Fibroblast of peridontal ligament (primary cell): ENCODE measurements around the gene TCN2.
"Not testable (repeated sequence)": the region's sequence is repeated elsewhere in the genome, so short reads cannot be mapped to it uniquely, and the experiment has no call there.

Source experiments
- DNase-seq: peaks from one replicate; pipeline ENCODE4 v3.0.0-alpha.2; 2010; ENCODE audit errors: extremely low read depth

TCN2 gene

DNA sequence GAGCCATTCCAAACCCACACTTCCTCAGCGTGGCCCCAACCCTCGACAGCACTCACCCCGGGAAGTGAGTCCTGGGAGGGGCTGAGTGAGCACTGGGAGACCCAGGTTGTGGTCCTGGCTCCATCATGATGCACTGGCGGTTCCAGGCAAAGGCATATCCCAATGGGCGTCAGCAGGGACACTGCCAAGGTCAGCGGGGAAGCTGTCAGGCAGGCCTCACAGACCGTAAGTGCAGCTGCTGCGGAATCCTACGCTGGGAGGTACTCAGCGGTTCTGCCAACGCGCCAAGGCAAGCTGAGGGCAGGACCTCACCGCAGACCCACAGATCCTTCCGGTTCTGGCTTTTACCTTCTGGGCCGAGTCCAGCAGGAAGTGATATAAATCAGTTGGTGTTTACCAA is 31.1 kb upstream of the TCN2 start:
- no peak for DNase-seq

DNA sequence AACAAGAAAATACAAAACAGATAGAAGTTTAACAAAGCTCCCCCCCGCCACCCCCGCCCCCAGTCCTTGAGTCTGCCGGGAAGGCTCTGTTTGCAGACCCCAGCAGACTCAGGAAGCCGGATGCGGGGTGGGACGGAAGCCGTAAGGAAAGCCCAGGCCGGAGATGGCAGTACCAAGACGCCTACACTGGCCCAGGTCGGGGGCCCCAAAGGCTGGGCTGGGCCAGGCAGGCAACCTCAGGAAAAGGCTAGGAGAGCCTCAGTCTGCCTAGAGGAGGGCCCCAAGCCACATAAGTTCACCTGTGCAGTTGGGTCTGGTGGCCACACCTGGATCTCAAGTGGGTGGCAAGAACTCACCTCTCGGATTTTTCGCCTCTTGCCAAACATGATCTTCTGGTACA is 28.5 kb upstream of the TCN2 start:
- no peak for DNase-seq

DNA sequence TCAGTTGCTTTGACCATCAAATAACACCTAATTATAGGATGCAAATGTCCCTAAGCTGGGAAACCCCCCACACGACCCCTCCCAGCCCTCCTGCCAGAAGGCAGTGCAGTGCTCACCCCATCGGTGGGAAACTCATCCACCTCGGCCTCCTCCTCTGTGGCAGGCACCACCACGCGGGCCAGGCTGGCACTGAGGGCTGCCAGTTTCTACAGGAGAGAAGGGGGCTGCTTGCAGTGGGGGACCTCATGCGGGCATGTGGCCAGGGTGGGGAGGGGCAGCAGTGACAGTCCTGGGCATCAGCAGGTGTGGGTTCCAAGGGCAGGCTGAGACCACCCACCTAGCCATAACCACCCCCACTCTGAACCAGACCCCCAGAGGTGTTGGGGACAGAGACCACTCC is 26.1 kb upstream of the TCN2 start:
- DNase-seq = no peak

DNA sequence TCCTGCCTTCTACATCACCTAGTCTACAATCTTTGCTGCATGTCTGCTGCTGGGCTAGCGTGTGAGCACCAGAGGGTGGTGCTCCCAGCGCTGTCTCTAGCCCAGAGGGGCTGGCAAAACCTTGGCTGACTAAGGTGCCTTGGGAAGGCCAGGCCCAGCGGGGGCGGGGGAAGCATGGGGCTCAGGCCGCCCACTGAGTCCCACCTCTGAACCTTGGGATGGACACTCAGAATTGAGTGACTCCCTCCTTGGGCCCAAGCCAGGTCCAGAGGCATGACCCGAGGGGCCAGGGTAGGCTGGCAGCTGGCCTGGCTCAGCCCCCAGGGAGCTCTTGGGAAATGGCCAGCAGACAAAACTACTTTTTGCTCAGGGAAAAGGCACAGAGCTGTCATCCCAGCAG is 24.9 kb upstream of the TCN2 start:
- no peak for DNase-seq

DNA sequence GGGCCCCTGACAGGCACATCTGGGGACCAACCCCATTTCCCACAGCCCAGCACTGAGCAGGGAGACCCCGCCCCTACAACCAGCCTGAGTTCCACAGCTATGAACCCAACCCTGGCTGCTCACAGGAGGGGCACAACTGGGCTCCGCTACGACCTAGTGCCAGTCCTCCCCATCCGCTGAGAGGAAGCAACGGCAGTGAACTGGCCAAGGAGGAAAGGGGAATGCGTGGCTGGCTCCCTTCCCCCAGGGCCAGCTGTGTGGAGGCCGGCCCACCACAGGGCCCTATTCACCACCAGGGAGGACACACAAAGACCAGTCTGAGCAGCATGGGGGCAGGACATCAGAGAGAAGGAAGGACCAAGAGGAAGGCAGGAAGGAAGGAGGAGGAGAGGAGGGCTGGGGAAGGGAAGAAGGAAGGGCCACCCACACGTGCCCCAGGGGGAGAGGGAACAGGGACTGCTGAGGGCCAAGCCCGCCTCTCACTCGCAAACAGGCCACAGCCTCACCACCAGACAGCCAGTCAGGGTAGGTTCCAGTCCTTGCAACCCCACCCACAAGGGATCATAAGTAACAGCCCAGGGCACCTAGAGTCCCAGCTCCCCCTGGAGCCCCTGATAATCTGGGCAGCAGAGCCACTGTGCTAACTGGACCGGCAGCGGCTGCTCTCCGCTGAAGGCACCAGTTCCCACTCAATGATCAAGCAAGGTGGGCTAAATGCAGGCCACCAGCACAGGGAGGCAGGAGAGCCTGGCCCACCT is 24.0 kb upstream of the TCN2 start:
- no peak for DNase-seq

DNA sequence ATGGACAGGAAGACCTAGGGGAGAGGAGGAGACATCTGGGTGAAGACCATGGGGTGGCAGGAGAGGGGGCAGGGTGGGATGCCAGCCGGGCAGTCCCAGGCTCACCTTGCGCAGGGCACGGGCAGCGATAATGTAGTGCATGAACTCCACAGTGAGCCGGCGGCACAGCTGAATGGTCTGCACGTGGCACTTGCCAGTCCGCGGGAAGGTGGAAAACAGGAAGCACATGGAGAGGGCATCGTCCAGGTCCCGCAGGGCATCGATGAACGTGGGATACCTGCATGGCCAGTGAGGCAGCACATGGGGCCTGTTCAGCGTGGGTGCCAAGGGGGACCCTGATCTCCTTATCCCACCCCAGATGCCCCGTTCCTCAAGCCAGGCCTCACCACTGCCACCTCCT is 22.5 kb upstream of the TCN2 start:
- no peak for DNase-seq

DNA sequence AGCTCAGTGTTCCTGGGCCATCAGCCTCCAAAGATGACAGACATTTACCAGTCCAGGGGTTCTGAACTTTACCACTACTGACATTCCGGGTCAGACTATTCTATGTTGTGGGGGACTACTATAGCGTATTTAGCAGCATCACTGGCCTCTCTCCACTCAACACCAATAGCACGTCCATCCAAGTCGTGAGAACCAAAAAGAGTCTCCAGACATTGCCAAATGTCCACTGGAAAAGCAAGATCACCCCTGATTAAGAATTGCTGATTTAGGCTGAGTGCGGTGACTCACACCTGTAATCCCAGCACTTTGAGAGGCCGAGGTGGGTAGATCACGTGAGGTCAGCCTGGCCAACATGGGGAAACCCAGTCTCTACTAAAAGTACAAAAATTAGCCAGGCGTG is 20.6 kb upstream of the TCN2 start:
- no peak for DNase-seq

DNA sequence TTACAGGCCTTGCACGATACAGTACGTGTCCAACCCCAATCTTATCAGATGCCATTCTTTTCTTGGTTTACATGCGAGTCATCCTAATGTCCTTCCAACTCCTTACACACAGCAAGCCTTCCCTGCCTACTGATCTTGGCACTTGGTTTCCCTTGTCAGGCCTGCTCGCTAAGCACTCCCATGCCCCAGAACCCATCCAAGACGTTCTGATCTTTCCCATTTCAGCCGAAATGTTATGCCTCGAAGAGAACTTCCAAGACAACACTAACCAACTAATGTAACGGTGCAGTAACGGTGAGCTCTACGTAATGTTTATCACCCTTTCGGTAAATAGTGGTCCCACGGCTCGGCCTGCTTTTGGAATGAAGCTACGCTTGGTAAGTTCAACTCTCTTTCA is 15.8 kb upstream of the TCN2 start:
- peak; percentile 39 for DNase-seq

DNA sequence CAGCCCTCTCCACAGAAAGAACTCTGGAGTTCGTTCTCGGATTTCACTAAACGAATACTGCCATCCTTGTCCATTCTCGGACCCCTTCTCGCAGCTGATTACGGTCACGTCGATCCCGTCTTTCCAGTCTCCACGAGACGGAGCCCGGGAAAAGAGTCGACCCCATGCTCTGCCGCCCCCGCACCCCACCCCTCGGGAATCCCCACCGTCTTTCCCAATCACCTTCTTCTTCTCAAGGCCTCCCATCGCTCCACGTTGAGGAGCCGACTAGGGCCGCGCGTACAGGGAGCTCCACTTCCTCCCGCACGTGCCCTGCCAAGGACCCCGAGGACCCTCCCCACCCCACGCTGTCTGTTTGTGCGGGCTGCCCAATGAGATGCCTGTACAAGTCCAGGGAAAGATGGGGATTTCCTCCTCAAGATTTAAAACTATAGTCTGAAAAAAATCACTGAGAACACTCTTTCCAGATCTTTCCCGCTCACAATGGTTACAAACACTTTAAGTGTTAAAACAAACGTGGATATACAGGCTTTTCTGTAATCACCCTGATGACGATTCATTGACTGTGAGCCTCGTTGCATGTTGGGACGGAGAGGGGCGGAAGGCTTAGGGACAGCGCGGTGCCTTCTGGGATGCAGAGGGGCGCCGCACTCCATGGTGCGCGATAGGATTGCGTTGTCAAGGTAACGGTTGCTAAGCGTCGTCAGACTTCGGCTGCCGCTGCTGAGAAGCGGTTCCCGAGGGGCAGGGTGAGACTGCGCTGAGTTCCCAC is 15.2 kb upstream of the TCN2 start, which contains the start of gene PES1:
PES1 (minus strand) TSS at position 323 of the 772 bp plus-strand sequence; CDS start at position 246, 77 bp downstream.
- DNase-seq = peak; percentile 99

DNA sequence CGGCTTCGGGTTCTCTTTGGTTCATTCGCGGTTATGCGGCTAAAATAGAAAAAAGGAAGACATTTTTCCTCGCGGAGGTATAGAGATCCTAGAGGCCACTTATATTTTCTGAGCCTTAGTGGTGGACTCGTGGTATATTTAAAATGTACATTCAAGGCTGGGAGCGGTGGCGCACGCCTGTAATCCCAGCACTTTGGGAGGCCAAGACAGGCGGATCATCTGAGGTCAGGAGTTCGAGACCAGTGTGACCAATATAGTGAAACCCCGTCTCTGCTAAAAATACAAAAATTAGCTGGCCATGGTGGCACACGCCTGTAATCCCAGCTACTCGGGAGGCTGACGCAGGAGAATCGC is 14.6 kb upstream of the TCN2 start:
- DNase-seq = not testable (repeated sequence)

DNA sequence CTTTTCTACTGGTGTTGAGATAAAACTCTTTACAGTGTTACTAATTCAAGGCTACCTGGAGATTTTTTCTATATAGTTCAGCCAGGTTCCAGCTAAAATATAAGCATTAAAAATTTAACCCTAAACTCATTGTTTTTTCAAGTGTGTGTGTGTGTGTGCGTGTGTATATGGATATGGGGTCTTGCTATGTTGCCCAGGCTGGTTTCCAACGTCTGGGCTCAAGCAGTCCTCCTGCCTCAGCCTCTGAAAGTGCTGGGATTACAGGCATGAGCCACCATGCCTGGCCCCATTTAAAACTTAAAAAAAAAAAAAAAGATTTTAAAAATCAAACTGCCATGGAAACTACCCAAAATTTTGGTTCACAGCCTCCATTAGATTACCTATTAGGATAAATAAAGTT is 10.8 kb upstream of the TCN2 start:
- no peak for DNase-seq

DNA sequence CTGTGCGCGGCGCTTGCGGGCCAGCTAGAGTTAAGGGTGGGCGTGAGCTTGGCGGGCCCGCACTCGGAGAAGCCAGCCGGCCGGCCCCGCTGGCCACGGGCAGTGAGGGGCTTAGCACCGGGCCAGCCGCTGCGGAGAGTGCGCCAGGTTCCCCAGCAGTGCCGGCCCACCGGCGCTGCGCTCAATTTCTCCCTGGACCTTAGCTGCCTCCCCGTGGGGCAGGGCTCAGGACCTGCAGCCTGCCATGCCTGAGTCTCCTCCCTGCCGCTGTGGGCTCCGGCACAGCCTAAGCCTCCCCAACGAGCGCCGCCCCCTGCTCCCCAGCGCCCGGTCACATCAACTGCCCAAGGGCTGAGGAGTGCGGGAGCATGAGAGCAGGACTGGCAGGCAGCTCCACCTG is 10.1 kb upstream of the TCN2 start:
- DNase-seq = no peak

DNA sequence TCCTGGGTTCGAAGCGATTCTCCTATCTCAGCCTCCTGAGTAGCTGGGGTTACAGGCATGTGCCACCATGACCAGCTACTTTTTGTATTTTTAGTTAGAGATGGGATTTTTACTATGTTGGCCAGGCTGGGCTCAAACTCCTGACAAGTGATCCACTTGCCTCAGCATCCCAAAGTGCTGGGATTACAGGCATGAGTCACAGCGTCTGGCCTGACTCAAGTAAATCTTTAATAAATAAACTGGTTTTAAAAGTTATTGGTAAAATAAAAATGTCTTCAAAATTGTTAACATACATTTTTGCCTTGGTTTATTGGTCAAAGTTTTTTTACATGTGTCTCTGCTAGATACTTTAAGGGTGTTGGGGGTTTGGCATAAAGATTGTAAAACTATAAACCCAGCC is 8.0 kb upstream of the TCN2 start:
- no peak for DNase-seq

DNA sequence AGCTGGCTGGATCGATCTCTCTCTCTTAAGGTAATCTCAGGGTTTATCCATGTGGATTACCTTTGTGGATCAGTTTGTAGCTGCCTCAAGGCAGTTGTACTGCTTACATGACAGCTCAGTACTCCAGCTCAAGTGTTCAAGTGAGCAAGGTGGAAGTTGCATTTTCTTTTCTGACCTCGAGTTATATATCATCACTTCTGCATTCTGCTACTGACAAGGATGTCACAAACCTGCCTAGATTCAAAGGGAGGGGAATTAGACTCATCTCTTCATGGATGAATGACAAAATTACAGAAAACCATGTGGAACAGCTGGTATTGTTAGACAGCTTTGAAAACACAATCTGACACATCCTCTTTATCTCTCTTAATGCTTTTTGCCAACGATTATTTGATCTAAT is 6.1 kb upstream of the TCN2 start:
- no peak for DNase-seq

DNA sequence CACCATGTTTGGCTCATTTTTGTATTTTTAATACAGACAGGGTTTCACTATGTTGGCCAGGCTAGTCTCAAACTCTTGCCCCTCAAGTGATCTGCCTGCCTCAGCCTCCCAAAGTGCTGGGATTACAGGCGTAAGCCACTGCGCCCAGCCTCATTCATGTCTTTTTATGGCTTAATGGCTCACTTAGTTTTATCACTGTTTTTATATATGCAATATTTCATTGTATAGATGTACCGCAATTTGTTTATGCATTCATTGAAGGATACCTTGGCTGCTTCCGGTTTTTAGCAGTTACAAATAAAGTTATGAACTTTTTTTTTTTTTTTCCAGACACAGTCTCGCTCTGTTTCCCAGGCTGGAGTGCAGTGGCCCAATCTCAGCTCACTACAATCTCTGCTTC is 5.5 kb upstream of the TCN2 start:
- DNase-seq = no peak

DNA sequence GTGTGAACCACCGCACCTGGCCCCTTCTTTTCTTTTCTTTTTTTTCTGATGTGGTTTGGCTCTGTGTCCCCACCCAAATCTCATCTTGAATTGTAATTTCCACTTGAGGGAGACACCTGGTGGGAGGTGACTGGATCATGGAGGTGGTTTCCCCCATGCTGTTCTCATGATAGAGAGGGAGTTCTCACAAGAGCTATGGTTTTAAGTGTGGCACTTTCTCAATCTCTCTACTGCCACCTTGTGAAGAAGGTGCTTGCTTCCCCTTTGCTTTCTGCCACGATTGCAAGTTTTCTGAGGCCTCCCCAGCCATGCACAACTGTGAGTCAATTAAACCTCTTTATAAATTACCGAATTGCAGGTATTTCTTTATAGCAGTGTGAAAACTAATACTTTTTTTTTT is 4.9 kb upstream of the TCN2 start:
- peak; percentile 41 for DNase-seq

DNA sequence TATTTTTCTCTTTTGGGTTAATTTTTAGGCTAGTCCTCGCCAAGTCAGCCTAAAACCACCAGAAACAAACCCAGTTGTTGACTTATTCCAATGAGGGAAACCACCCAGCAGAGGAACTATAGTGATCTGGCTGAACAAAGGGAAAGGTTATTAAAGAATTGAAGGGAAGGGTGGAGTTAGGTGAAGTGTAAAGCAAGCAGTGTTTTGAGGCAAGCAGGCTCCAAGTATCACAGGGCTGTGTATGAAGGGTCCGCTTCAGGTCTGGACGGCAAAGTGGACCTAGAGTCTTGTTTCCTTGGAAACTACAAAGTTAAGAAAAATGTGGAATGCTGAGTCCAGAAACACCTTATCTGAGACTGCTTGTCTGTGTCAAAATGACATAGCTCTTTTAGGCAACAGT is 3.2 kb upstream of the TCN2 start:
- no peak for DNase-seq

DNA sequence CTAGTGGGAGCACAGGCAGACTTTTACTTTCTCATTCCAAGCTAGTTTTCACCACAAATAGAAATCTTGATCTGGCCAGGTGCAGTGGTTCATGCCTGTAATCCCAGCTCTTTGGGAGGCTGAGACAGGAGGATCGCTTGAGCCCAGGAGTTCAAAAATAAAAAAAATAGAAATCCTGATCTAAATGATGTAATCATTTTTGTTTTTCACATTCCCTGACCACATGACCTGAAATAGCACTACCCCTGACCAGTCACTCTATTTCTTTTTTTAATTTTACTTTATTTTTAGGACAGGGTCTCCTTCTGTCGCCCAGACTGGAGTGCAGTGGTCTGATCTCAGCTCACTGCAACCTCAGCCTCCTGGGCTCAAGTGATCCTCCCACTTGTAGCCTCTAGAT is 2.3 kb upstream of the TCN2 start:
- no peak for DNase-seq

DNA sequence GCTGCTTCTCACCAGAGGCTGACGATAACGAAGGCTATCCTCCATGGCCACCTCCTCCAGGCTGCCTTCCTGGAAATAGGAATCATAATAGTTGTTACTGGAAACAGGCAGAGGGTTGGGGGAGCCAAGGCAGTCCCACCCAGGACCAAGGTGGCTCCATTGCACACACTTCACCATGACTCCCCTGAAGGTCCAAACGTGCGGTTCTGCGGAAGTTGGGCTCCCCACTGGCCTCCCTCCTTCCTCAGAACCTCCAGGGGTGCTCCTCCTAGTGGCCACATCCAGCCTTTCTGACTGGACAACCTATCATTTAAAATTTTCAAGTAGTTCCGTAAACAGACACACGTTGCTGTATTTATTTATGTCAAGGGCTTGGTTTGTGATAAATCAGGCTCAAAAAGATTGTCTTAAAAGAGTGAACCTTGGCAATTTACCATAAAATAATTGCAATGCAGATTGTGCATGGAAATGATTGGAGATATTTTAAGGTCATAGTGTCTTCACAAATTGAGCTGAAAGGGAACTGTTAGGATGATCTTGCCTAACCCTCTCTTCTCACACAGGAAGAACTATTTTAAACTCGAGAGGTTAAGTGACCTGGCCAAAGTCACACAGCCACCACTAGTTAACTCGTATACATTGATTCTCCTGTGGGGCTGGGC is 1.4 kb upstream of the TCN2 start:
- peak; percentile 51 for DNase-seq

DNA sequence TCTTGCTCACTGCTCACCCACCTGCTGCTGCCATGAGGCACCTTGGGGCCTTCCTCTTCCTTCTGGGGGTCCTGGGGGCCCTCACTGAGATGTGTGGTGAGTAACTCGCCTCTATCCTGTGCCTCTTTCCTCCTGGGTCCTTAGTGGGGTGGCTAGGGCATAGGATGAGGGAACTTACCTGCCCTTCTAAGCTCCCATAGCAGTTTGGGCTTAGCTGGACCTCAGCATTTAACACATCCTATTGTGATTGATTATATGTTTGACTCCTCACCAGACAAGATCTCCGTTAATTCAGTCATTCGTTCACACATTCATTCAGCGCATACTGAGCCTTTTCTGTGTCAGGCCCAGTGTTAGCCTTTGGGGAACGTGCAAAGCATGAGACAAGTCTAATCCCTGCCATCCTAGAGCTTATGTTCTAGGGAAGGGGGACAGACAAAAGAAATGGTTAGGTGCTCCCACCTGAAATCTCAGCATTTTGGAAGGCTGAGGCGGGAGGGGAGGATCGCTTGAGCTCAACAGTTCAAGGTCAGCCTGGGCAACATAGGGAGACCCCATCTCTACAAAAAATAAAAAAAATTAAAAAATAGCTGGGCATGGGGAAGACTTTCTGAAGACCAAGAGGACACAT is 441 bp downstream of the TCN2 start:
- no peak for DNase-seq

DNA sequence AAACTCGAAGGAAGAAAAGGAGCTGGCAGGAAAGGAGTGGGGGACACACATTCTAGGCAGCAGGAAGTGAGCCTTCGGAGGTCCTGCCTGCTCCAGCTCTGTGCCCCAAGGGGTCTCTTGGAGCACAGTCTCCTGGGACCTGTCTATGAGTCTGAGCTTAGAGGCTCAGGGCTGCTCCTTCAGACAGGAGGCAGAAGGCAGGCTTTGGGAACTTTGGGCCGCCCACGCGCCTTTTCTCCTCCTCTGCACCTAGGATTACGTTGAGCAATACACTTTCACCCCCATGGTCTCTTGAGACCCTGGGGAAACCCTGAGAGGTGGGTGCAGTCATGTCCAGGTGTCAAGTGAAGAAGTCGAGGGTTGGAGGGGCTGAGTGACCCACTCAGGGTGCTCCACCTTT is 965 bp downstream of the TCN2 start:
- DNase-seq = no peak
